Activated T-helper 9 cell treated with anti-CD3 and anti-CD28 coated beads, Interleukin-2, amount 50 U/mL, for 16 hours (primary cell): ENCODE measurements around the gene SRC.

Source experiments
- DNase-seq: peaks from one replicate; pipeline ENCODE4 v3.0.0-alpha.2; 2020; ENCODE audit warnings: low read depth

SRC gene

GRCh38 chr20:37454636-37455385, 108.9 kb downstream of the SRC start:
- DNase-seq, result no peak
